HG03342 (cell line): ENCODE measurements around the gene DOP1A.

ENCODE experiments used
- ATAC-seq: cut with Tn5 transposase; IDR thresholded peaks from one replicate; pipeline ENCODE4 v1.9.1; 2021; ENCODE audit warnings: mild to moderate bottlenecking, moderate library complexity; ENCODE audit not compliant: unreplicated experiment

The DOP1A gene, protein sequence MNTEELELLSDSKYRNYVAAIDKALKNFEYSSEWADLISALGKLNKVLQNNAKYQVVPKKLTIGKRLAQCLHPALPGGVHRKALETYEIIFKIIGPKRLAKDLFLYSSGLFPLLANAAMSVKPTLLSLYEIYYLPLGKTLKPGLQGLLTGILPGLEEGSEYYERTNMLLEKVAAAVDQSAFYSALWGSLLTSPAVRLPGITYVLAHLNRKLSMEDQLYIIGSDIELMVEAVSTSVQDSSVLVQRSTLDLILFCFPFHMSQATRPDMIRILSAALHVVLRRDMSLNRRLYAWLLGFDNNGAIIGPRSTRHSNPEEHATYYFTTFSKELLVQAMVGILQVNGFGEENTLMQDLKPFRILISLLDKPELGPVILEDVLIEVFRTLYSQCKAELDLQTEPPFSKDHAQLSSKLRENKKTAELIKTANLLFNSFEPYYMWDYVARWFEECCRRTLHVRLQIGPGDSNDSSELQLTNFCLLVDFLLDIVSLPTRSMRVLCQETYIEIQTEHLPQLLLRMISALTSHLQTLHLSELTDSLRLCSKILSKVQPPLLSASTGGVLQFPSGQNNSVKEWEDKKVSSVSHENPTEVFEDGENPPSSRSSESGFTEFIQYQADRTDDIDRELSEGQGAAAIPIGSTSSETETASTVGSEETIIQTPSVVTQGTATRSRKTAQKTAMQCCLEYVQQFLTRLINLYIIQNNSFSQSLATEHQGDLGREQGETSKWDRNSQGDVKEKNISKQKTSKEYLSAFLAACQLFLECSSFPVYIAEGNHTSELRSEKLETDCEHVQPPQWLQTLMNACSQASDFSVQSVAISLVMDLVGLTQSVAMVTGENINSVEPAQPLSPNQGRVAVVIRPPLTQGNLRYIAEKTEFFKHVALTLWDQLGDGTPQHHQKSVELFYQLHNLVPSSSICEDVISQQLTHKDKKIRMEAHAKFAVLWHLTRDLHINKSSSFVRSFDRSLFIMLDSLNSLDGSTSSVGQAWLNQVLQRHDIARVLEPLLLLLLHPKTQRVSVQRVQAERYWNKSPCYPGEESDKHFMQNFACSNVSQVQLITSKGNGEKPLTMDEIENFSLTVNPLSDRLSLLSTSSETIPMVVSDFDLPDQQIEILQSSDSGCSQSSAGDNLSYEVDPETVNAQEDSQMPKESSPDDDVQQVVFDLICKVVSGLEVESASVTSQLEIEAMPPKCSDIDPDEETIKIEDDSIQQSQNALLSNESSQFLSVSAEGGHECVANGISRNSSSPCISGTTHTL (N-terminal part only)

DNA sequence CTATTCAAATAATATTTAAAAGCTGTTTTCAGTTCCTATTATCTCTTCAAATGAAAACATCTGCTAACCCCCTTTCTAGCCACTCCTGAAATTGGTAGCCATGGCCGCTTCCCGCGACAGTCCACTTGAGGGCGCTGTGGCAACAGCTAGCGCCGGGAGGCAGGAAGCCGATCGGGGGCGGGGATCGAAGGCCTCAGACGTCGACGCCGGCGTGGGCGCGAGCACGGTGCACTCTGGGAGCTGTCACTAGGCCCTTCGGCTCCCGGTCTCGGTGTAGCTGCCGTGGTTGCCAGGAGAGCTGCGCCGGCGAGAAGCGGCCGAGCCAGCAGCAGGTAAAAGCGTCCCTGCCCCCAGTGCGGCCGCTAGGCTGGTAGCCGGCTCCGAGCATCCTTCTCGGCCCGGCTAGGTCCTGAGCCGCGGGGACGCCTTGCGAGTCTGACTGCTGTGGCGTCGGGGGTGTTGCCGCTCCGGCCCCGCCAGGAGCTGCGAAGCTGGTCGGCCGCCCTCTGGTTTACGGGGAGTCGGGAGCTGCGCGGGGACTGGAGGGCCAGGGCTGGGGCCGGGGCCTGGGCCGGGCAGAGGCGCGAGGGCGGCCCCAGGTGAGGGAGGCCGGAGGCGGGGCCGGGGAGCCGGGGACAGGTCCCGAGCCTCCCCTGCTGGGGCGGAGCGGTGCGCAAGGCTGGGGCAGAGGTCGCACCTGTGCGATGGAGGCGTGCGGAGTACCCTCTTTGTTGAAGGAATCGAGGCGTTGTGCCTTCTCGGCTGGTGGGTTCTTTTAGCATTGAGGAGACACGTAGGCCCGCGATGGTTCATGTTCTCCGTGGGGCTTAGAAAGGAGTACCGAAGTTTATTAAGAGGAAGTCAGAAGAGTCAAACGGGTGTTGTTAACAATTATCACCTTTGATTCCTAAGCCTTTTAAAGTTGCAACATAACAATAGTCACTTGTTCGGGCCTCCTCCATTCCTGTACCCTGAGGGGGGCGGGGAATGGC is at the start of gene DOP1A:
TSS of gene DOP1A (plus strand) at position 224 of the 992 bp plus-strand sequence. CDS start 29,307 bp downstream, outside the sequence.
- ATAC-seq = peak; percentile 79

DNA sequence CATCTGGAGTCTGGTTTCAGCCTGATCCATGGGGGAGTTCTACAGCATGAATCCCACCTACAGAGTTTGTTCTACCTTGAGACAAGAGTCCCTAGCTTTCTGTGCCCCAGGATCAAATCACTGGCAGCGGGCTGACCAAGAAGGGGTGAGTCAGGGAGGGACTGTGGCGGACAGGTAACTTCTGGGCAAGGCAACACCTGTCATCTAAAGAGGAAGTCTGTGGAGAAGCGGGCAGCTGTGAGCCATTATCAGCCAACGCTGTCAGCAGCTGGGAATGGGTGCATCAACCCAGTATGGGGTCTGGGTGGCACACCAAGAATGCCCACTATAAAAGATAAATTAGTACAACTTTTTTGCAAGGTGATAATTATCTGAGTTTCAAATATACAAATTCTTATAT is 47.7 kb upstream of the DOP1A start:
- no peak for ATAC-seq

DNA sequence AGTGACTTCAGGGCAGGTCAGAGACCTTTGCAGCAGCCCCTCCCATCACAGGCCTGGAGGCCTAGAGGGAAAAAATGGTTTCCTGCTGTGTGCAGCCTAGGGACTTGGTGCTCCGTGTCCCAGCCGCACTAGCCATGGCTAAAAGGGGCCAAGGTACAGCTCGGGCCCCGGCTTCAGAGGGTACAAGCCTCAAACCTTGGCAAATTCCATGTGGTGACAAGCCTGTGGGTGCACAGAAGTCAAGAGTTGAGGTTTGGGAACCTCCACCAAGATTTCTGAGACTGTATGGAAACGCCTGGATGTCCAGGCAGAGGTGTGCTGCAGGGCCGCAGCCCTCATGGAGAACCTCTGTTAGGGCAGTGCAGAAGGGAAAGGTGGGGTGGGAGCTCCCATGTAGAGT is 35.8 kb upstream of the DOP1A start:
- no peak for ATAC-seq

DNA sequence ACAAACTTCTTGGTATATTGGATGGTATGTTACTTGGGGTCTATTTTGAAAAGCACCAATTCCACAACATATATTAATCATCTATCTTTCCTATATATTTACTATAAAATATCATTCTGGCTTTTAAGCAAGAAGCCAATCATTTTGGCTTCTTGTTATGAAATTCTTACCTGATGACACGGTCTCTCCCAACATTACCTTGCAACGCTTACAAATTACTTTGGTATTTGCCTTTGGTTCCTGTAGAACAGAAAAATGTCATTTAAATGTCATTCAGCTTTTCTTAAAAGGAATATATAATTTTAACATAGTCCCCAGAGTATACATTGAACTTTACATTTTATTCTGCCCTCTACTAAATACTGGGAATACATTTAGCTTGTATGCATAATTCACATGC is 29.2 kb upstream of the DOP1A start:
- no peak for ATAC-seq

DNA sequence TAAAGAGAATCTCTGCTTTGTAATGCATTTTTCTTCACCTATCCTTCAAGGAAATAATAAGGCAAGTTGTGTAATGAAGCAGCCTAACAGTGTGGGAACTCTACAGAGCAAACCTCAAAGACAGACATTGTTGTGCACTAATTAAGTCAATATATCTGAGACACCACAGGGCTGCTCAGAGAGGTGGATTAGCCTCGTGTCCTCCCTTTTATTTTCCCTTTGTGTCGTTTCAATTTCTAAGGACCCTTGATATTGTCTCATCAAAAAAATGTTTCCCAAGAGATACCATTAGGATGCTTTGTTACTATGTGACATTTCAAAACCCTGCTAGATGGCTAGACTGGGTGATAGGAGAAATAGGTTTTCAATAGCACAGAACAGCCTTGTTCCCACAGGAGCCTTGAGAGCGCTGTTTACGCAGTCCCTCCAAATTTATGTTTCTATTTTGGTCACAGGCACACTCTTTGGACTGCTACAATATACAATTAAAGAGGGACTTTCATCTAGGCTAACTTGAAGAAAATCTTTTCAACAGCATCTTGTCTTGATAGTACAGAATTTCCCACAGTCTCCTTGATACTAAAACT is 24.9 kb upstream of the DOP1A start:
- ATAC-seq = no peak

DNA sequence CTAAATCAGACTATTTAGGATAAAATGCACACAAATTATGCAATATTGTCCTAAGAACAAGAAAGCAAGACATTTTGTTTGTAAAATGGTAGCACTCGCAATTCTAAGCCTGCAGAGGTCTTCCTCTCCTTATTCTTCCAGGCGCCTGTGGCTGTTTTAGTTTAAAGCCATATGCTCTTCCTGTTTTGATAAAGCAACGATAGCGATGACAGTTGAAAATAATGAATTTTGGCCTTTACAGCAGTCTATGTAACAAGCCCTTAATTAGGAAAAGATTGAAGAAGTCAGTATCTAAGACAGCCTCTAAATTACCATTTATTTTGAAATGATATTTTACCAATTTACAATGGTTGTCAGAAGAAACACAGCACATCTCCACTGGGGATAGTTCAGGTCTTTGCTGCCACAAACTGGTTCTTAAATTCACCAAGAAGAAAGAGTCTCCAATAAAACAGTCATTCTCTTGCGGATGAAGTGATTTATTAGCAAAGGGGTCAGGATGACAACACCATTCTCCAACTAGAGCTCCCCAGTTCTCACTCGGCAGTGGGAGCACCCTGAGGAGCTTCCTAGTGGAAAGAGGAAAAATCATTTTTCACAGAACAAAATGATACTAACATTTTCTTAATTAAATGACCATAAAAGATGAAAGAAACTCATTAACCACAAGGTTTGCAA is 23.2 kb upstream of the DOP1A start:
- ATAC-seq = no peak

DNA sequence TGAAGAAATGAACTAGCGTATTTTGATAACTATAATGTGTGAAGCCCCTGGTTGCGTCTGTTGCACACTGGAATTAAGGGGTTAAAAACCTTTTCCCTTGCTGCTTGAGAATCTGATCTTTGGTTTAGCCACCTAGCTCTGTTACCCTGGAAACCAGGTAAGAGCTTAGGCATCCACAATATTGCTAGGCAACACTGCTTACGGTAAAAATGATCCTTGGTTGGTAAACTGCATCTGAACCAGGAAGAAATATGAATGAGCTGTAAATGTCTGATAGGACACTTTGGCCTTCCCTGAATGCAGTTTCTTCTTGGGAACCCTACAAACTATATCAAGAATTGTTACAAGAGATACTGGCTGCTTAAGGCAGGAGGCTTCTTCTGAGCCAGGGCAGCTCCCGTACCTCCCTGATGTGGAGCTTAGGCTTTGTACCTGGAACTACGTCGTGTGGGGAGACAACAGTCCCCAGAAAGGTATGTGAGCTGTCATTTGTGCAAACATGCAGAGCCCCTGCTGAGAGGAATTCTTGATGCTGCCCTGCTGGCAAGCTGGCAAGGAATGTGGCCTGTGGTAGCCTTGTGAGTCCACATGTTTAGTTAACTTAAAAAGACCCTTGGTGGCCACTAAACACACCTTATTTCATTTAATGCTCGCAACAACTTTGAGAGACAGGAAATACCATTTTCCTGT is 20.3 kb upstream of the DOP1A start:
- no peak for ATAC-seq

DNA sequence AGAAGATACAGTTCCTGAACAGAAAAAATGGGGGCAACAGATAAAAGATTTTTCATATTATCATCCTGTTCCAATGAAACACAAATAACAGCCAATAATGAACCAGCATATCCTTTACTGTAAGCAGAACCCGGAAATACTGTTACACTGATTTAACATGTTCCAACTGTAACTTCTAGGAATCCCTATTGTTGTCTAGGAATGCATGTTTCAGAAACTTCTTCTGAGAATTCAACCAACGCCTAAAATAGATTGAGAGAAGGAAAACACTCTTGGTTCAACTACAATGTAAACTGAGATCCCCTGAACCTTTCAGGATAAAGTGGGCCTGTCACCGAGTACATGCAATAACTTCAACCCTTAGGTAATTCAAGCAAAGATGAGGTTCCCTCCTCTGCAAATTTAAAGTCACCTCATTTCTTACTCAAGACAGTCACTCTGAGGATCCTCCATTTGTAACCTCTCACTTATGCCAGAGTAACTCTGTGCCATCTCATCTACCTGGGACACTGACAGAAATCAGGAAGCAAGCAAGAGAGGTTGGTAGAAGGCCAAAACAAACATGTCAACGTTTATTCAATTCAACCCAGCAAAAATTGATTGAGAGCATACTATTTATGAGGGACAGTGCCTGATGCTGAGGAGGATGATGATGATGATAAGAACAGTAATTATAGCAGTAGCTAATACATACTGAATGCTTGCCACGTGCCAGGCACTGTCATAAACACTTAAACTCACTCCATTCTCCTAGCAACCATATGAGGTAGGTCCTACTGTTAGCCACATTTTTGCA is 15.9 kb upstream of the DOP1A start:
- ATAC-seq = no peak

DNA sequence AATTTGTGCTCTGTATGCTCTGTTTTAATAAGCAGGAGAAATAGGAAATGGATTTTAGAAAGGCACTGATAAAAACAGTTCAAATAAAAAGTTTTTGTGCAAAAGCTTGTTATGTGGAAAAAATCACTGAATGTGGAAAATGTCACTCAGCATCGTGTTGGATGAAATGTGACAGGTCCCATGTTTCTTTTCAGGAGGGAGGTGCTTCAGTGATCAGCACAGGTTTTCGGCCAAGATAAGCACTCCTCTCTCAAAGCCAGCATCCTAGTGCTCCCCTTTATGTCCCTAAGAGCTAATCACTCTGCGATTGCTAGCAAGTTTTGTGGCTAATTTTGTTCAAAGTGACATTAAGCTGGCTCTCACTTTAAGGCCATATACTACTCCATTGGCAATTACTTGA is 13.8 kb upstream of the DOP1A start:
- no peak for ATAC-seq

DNA sequence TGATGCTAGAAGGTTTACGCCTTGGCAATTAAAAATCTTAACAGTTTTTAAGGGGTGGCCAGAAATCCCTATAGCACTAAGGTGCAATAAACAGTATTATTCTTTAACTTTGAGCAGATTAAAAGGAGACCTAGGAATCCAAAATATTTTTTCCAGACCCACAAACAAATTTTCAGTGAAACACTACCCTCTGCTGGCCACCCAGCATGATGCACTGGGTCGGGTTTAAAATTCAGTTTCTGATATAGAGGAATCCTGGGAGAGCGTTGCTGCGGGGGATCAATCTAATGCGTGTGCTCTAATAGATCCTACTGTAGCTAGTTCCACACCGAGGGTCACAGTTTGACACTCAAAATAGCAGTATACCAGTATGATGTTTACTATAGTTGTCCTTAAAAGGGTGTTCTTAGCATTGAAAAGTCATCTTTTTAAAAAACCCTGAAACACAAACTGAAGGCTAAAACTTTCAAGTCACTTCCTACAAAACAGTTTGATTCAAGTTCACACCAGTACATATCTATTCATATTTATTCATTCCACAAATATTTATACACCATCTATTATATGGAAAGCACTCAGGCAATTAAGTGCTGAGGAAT is 12.0 kb upstream of the DOP1A start:
- peak; percentile 68 for ATAC-seq

DNA sequence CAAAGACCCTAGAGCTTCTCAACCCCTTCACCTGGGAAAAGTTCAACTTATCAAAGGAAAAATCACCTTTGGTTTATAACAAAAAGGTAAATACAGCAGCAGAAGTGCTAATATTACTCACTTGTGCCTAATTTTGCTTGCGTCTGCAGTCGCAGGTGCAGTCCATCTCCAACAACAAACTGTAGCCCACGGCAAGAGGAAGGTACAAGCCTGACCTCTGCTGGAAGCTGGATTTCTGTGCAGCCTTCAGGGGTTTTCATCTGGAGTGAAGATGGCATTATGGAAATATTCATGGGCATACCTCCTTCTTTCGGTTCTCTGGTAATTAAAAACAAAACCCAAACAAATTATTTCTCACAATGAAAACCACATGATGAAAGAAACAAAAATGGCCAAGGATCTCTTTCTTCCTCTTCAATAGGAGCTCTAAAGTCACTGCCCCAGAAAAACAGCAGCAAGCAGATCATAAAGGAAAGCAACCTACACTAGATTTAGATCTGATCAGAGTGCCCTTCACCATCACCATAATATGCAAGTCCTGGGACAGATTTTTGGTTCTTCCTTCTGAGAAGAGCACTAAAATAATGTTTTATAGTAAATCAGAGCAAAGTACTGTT is 9.7 kb upstream of the DOP1A start:
- ATAC-seq = peak; percentile 79

DNA sequence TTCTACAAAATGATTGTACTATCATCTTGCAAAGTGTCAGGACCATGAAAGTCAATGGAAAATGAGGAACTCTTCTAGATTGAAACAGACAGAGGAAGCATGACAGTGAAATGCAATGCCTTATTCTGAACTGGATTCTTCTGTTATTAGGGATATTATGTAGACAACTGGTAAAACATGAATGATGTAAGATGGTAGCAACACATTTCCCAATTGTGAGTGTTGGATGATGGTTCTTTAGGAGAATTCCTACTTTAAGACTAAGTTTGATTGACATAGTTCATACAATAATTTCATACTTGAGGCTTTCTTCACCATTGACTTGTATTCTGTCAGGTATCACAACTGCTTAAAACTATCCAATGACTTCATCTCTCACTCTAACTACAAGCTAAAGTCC is 6.3 kb upstream of the DOP1A start:
- no peak for ATAC-seq

DNA sequence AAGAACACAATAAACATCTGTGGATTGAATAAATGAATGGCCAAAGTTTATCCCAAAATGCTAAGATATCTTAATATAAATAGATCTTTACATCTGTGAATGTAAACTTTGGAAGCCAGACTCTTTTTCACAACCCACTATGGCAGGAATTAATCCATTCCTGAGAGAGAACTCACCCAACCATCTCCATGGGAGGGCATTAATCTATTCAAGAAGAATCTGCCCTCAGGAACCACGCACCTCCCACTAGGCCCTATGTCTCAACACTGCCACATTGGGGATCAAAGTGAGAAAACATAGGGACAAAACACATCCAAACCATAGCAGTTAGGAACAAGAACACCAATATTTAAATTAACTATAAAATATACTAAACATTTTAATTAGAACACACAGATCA is 5.2 kb upstream of the DOP1A start:
- ATAC-seq = no peak

DNA sequence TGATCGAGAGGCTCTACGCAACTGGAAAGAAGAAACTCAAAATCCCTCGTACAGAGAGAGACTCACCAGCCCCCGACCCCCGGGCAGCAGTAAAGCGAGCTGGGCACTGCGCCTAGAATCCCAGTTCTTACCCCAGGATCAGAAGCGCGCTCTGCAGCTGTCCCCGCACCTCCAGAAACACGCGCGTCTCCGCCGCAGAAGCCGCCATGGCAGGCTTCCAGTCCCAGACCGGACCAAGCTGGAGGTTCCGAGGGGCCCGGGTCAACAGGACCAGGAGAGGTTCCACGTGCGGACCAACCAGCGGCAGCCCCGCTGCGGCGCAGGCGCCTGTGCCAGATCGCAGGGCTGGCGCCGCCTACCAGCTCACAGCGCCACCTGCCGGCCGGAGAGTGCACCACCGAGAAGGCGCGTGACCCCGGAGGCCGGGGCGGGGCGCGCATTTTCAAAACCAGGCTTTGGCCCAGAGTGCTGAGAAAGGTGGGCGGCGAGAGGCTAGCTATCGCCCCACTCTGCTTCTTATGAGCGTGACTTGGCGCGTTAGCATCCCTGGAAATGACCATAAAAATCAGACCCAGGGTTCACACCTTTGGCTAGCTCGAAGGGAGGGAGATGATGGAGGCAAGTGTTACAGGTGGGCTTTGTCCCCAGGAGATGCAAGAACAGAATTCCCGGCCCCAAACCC is 1.8 kb upstream of the DOP1A start, which contains the start of gene UBE3D:
TSS of gene UBE3D (minus strand) at position 331 of the 682 bp plus-strand sequence. CDS start at position 208, 123 bp downstream.
- peak; percentile 65 for ATAC-seq

DNA sequence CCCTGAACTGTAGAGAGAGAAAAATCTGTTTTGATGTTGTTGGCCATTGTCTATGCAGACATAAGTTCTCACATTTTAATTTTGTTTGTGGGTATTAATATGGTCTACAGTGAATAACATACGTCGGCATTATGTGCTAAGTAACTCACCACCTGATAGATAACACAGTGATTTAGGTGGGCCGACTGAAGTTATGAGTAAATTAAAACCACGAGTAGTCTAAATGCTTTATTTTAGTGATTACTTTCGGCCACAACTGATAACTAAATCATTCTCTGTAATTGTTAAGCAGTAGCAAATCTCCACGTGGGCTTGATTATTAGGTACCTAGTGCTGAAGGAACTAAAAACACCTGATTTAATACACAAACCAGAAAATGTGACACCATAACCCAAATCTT is 1.1 kb downstream of the DOP1A start:
- ATAC-seq = no peak

DNA sequence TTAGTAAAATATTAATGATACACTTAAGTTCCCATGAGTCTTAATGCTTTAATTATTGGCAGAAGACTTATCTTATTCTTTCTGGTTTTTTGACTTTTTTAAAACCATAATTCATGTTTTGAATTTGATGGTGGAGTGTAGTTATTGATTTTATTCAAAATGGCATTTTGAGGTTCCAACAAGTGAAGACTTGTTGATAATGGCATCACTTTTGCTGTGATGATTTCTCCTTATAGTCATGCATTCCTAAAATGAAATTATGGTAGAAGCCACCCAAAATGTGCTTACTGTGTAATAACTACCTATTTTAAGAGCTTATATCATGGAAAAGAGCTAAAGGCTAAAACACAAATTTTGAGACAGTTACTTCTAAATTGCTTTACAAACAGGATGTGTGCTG is 2.2 kb downstream of the DOP1A start:
- no peak for ATAC-seq
